H9 (cell line): ENCODE results near the gene CYBC1. TPM values are rescaled to one million over a fixed set of nuclear protein-coding genes. Genes with fewer than 3 reads are reported as not detected.

ENCODE experiments used
- DNase-seq: peaks from one replicate; pipeline ENCODE4 v3.0.0-alpha.2; 2017
- H2AFZ ChIP-seq: one replicate; pipeline ENCODE4 v1.6.1; 2013; ENCODE audit warnings: mild to moderate bottlenecking, low read length, control low read depth, moderate library complexity
- H2AK5ac ChIP-seq: 2 replicates; pipeline ENCODE4 v1.6.1; 2013; ENCODE audit warnings: low read length, control low read depth, mixed read lengths; ENCODE audit not compliant: insufficient read length
- H2BK120ac ChIP-seq: one replicate; pipeline ENCODE4 v1.6.1; 2013; ENCODE audit warnings: low read depth, mild to moderate bottlenecking, low read length, control low read depth, inconsistent platforms; ENCODE audit not compliant: poor library complexity, severe bottlenecking
- H2BK12ac ChIP-seq: 2 replicates; pipeline ENCODE4 v1.6.1; 2013; ENCODE audit warnings: low read length, control low read depth, mixed read lengths, low read depth; ENCODE audit not compliant: insufficient read length
- H2BK15ac ChIP-seq: 2 replicates; pipeline ENCODE4 v1.6.1; 2013; ENCODE audit warnings: low read depth, low read length, control low read depth
- H2BK20ac ChIP-seq: one replicate; pipeline ENCODE4 v1.6.1; 2013; ENCODE audit warnings: low read depth, mild to moderate bottlenecking, low read length, control low read depth, inconsistent platforms; ENCODE audit not compliant: poor library complexity, severe bottlenecking
- H2BK5ac ChIP-seq: 2 replicates; pipeline ENCODE4 v1.6.1; 2013; ENCODE audit warnings: low read length, control low read depth, mixed read lengths; ENCODE audit not compliant: insufficient read length
- H3K14ac ChIP-seq: 2 replicates; pipeline ENCODE4 v1.6.1; 2013; ENCODE audit warnings: low read length, control low read depth; ENCODE audit not compliant: insufficient read depth
- H3K18ac ChIP-seq: 2 replicates; pipeline ENCODE4 v1.6.1; 2013; ENCODE audit warnings: low read depth, mild to moderate bottlenecking, mixed read lengths, low read length, control low read depth; ENCODE audit not compliant: insufficient read length
- H3K23ac ChIP-seq: 2 replicates; pipeline ENCODE4 v1.6.1; 2013; ENCODE audit warnings: low read length, control low read depth, mixed read lengths, low read depth; ENCODE audit not compliant: insufficient read length
- H3K23me2 ChIP-seq: 2 replicates; pipeline ENCODE4 v1.6.1; 2013; ENCODE audit warnings: low read depth, mild to moderate bottlenecking, mixed read lengths, low read length, control low read depth; ENCODE audit not compliant: insufficient read length, poor library complexity, severe bottlenecking
- H3K27ac ChIP-seq: 2 replicates; pipeline ENCODE4 v1.5.1; 2013; ENCODE audit warnings: low read length, control low read depth, mixed read lengths, low read depth; ENCODE audit not compliant: insufficient read length
- H3K27me3 ChIP-seq: 2 replicates; pipeline ENCODE4 v1.6.1; 2013; ENCODE audit warnings: low read length, control low read depth, inconsistent platforms; ENCODE audit not compliant: insufficient read depth
- H3K4ac ChIP-seq: 2 replicates; pipeline ENCODE4 v1.6.1; 2013; ENCODE audit warnings: low read depth, mild to moderate bottlenecking, control low read depth, inconsistent platforms, low read length, moderate library complexity
- H3K4me1 ChIP-seq: 2 replicates; pipeline ENCODE4 v1.6.1; 2013; ENCODE audit warnings: low read length, control low read depth, inconsistent platforms; ENCODE audit not compliant: insufficient read depth
- H3K4me2 ChIP-seq: 2 replicates; pipeline ENCODE4 v1.6.1; 2013; ENCODE audit warnings: low read length, control low read depth, mixed read lengths; ENCODE audit not compliant: insufficient read length, insufficient read depth
- H3K56ac ChIP-seq: 2 replicates; pipeline ENCODE4 v1.6.1; 2013; ENCODE audit warnings: low read depth, mild to moderate bottlenecking, mixed read lengths, low read length, control low read depth; ENCODE audit not compliant: insufficient read length
- H3K79me1 ChIP-seq: 2 replicates; pipeline ENCODE4 v1.6.1; 2013; ENCODE audit warnings: low read depth, mild to moderate bottlenecking, moderate library complexity, low read length, control low read depth, inconsistent platforms; ENCODE audit not compliant: insufficient read depth, poor library complexity, severe bottlenecking
- H3K79me2 ChIP-seq: 2 replicates; pipeline ENCODE4 v1.6.1; 2013; ENCODE audit warnings: low read length, control low read depth, inconsistent platforms; ENCODE audit not compliant: insufficient read depth
- H3K9ac ChIP-seq: 2 replicates; pipeline ENCODE4 v1.6.1; 2013; ENCODE audit warnings: low read length, control low read depth, mixed read lengths; ENCODE audit not compliant: insufficient read length; ENCODE audit errors: extremely low read depth
- H3K9me3 ChIP-seq: one replicate; pipeline ENCODE4 v1.6.1; 2013; ENCODE audit warnings: low read depth, low read length, inconsistent platforms; ENCODE audit not compliant: control insufficient read depth
- H3T11ph ChIP-seq: one replicate; pipeline ENCODE4 v1.6.1; 2013; ENCODE audit warnings: mild to moderate bottlenecking, low read length, control low read depth, inconsistent platforms
- H4K20me1 ChIP-seq: one replicate; pipeline ENCODE4 v1.6.1; 2013; ENCODE audit not compliant: control insufficient read depth, insufficient read length, insufficient read depth
- H4K5ac ChIP-seq: 2 replicates; pipeline ENCODE4 v1.6.1; 2013; ENCODE audit warnings: low read depth, mild to moderate bottlenecking, mixed read lengths, low read length, control low read depth; ENCODE audit not compliant: insufficient read length
- H4K8ac ChIP-seq: replicated peaks from 2 replicates; pipeline ENCODE4 v1.6.1; 2013; ENCODE audit warnings: low read length, control low read depth, mixed read lengths, low read depth; ENCODE audit not compliant: insufficient read length
- H4K91ac ChIP-seq: 2 replicates; pipeline ENCODE4 v1.6.1; 2013; ENCODE audit warnings: low read depth, mild to moderate bottlenecking, moderate library complexity, mixed read lengths, low read length, control low read depth; ENCODE audit not compliant: insufficient read length
- H3K27ac Mint-ChIP-seq, 3 experiments: 2 replicates in 2 of 3; 3 replicates in 1 of 3; pipeline ENCODE4 v1.8.0; 2020 to 2021; ENCODE audit warnings: mixed read lengths in 3 of 3, mild to moderate bottlenecking in 1 of 3, moderate library complexity in 1 of 3
- H3K27me3 Mint-ChIP-seq: 2 replicates; pipeline ENCODE4 v1.8.0; 2021; ENCODE audit warnings: low read depth, mild to moderate bottlenecking, moderate library complexity, mixed read lengths
- H3K36me3 Mint-ChIP-seq, 3 experiments: 2 replicates in 2 of 3; 3 replicates in 1 of 3; pipeline ENCODE4 v1.8.0; 2020 to 2021; ENCODE audit warnings: low read depth in 3 of 3, mixed read lengths in 3 of 3; ENCODE audit not compliant: insufficient read depth in 1 of 3
- H3K4me1 Mint-ChIP-seq, 2 experiments: 2 replicates each; pipeline ENCODE4 v1.8.0; 2020; ENCODE audit warnings: mixed read lengths in 2 of 2
- H3K4me3 Mint-ChIP-seq, 2 experiments: 2 replicates in 1 of 2; 3 replicates in 1 of 2; pipeline ENCODE4 v1.8.0; 2020 to 2021; ENCODE audit warnings: mild to moderate bottlenecking in 2 of 2, mixed read lengths in 2 of 2, moderate library complexity in 1 of 2
- H3K9me3 Mint-ChIP-seq, 2 experiments: 2 replicates in 1 of 2; 3 replicates in 1 of 2; pipeline ENCODE4 v1.8.0; 2020; ENCODE audit warnings: mild to moderate bottlenecking in 2 of 2, mixed read lengths in 2 of 2, moderate library complexity in 1 of 2
- CTCF ChIP-seq: fragments of 200-600 bp; sonication (generic); conservative IDR thresholded peaks from 3 replicates; pipeline ENCODE4 v1.8.0; 2021; ENCODE audit warnings: antibody characterized with exemption, mild to moderate bottlenecking
- WGBS: extraction: QIAGEN DNeasy Blood & Tissue Kit; methylation state at CpG from one replicate; pipeline ENCODE4 v1.1.7; 2013; ENCODE audit warnings: missing lambda C conversion rate, low lambda C conversion rate, mixed read lengths; ENCODE audit not compliant: insufficient read length; ENCODE audit errors: extremely low coverage; 5-methylcytosine and 5-hydroxymethylcytosine counted together
- total RNA-seq: library from RNA; stranded (reverse); gene quantifications from 2 replicates; pipeline ENCODE4 v1.2.1, GENCODE V29; 2021

Gene CYBC1
- total RNA-seq, 1 experiment from 2014 or later, result 81.7 TPM

DNA sequence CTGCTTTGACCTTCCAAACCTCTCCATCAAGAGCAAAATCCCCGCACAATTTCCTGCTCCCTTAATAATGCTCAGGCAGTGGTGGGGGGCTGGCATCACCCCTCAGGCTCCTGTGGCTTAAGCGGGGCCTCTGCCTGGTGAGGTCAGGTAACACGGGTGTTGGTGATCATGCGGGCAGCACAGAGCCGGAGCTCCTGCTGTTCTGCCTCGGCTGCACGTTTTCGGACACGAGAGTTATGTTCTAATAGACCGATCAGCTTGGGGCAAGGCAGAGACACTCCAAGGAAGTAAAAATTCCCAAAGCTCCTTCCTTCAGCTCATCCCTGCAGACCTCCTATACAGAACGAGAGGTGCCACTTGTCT is 14.0 kb upstream of the CYBC1 start:
- Histone ChIP-seq H2BK120ac (no peak overlapping the region), H2BK12ac (no peak overlapping the region), H2BK20ac (no peak overlapping the region), H3T11ph (no peak overlapping the region), H3K79me2 (no peaks in the 10 kb centered on the region), H2AFZ (no peak overlapping the region), H3K4ac (no peak overlapping the region), H4K8ac (no peak overlapping the region), H3K4me2 (no peak overlapping the region), H3K14ac (no peak overlapping the region), H3K4me1 (no peaks in the 10 kb centered on the region), H3K23ac (no peak overlapping the region), H3K23me2 (no peaks in the 10 kb centered on the region), H3K79me1 (no peaks in the 10 kb centered on the region), H4K5ac (no peak overlapping the region), H3K56ac (no peak overlapping the region), H3K27ac (no peak overlapping the region), H2BK15ac (no peak overlapping the region), H3K9ac (no peak overlapping the region), H2AK5ac (no peak overlapping the region), H3K9me3 (no peaks in the 10 kb centered on the region), H3K18ac (no peak overlapping the region), H4K20me1 (no peaks in the 10 kb centered on the region), H4K91ac (no peak overlapping the region), H3K27me3 (no peaks in the 10 kb centered on the region), H2BK5ac (no peak overlapping the region)
- TF ChIP-seq CTCF, result no peak
- Mint-ChIP-seq H3K36me3 (peaks cover 41 to 86% (median 85%) of the 10 kb centered on the region in 3 experiments), H3K27ac (no peak overlapping the region), H3K27me3 (no peaks in the 10 kb centered on the region), H3K9me3 (no peaks in the 10 kb centered on the region; a peak in 2 of 5 replicates), H3K4me3 (no peak overlapping the region), H3K4me1 (peaks cover 0 to under 1% of the 10 kb centered on the region in 2 experiments; a peak in 1 of 4 replicates)
- WGBS, result no CpG with 5 or more reads among the region's 11 CpGs
- no peak for DNase-seq
